ENCODE results near the gene KRTAP12-4.

GRCh38 chr21:44611551-44611950, 42.9 kb downstream of the KRTAP12-4 start:
- TF ChIP-seq EZH2 (IDR thresholded peaks at IDR 0.05; ENCODE audit: borderline replicate concordance, low read length) (no peak), CTCF (IDR thresholded peaks at IDR 0.05; ENCODE audit: low read length) (no peak)

Measured in OCI-LY1 (cell line).